GM19023 (cell line): ENCODE results near the gene PBX4.

Source experiments
- ATAC-seq: cut with Tn5 transposase; IDR thresholded peaks from one replicate; pipeline ENCODE4 v1.9.1; 2021; ENCODE audit warnings: mild to moderate bottlenecking, moderate library complexity; ENCODE audit not compliant: unreplicated experiment

Gene PBX4

GRCh38 chr19:19592690-19593089 lies 25.8 kb downstream of the PBX4 start:
- no peak for ATAC-seq

- peak; percentile 57 for ATAC-seq
These were observed 27.2 kb downstream of the PBX4 start for GRCh38 chr19:19591133-19591825.

- no peak for ATAC-seq
These were observed 29.9 kb downstream of the PBX4 start for GRCh38 chr19:19588546-19588945.

GRCh38 chr19:19587771-19588170 lies 30.7 kb downstream of the PBX4 start:
- ATAC-seq = no peak

- no peak for ATAC-seq
These were observed 34.1 kb downstream of the PBX4 start for GRCh38 chr19:19584356-19584755.

GRCh38 chr19:19582471-19582870 lies 36.0 kb downstream of the PBX4 start:
- no peak for ATAC-seq

GRCh38 chr19:19581391-19581790 lies 37.1 kb downstream of the PBX4 start:
- ATAC-seq = no peak

GRCh38 chr19:19580418-19580817 lies 38.1 kb downstream of the PBX4 start:
- no peak for ATAC-seq

- ATAC-seq = no peak
These were observed 38.7 kb downstream of the PBX4 start for GRCh38 chr19:19579533-19580361.

GRCh38 chr19:19578252-19578651 lies 40.2 kb downstream of the PBX4 start:
- no peak for ATAC-seq

GRCh38 chr19:19575411-19575810 lies 43.1 kb downstream of the PBX4 start:
- no peak for ATAC-seq

GRCh38 chr19:19571071-19571786 lies 47.3 kb downstream of the PBX4 start:
- no peak for ATAC-seq

GRCh38 chr19:19570571-19570970 lies 47.9 kb downstream of the PBX4 start:
- no peak for ATAC-seq

GRCh38 chr19:19568802-19569756 lies 49.4 kb downstream of the PBX4 start:
- no peak for ATAC-seq

GRCh38 chr19:19567391-19567790 lies 51.1 kb downstream of the PBX4 start:
- ATAC-seq = no peak

GRCh38 chr19:19566306-19566705 lies 52.2 kb downstream of the PBX4 start:
- ATAC-seq = no peak

- ATAC-seq = no peak
These were observed 55.1 kb downstream of the PBX4 start for GRCh38 chr19:19563348-19563848.

GRCh38 chr19:19562665-19563347 lies 55.7 kb downstream of the PBX4 start:
- ATAC-seq = no peak

GRCh38 chr19:19561946-19562664 lies 56.4 kb downstream of the PBX4 start:
- ATAC-seq = no peak
